T-helper 2 cell (primary cell): ENCODE data around the gene CNTN5.

ENCODE experiments used
- DNase-seq, 5 experiments: peaks; one replicate each; pipeline versions ENCODE4 v3.0.0 to v3.0.0-alpha.2; 2012 to 2022

The CNTN5 gene

DNA sequence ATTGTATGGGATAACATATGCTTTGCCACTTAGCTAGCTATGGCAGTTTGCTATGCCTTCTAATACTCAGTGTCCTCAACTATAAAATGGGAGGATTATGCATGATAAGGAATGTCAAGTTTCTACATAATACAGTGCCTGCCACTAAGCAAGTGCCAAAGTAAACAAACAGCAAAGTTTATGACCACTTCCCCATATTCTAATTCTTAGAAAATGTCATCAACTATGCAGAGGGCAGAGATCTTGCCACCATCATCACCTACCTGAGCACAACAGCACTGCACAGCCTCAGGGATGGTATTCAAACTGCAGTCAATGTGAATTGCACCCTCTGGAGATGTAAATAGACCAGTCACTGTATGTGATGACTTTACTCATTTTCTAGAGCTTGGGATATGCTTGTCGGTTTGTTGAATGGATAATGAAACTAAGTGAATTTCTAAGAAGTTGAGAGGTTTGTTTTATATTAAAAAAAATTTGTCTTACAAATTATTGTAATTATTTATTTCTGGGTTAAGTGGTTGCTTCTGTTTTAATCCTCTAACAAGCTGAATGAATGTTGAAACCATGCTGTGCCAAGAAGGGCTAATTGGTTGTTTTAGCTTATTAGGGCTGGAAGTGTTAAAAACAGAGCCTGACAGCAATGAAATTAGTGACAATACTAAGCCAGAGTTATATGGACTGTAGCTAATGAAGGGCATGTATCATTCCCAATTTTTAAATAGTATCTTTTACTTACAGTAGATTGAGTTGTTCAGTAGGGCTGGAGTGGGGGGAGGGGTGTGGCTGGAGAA lies 398.4 kb downstream of the CNTN5 start:
- no peak for DNase-seq

GRCh38 chr11:99419991-99420390 lies 399.2 kb downstream of the CNTN5 start:
- no peak for DNase-seq

GRCh38 chr11:99422581-99423427 lies 402.1 kb downstream of the CNTN5 start:
- no peak for DNase-seq

DNA sequence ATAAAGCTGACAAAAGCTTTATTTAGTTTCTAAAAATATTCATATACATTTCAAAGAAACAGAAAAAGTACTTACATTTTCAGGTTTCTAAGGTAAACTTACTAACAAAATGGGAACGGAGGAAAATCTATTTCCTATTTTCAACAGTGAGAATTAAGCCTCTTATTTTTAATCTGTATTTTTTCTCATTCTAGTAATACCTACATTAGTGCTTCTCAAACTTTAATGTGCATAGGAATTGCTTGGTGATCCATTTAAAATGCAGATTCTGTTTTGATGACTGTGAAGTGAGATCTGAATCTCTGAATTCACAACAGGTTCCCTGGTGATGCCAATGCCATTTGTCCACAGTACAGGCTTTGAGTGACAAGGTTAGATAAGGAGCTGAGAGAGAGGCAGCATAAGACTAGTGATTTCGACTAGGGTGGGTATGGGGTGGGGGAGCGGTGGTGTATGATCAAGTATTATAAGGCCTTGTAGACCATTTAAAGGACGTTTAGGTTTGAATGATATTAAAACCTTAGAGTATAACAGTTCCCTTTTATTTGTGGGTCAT lies 402.8 kb downstream of the CNTN5 start:
- DNase-seq = no peak

- DNase-seq = no peak
Observed at GRCh38 chr11:99424313-99425084, 403.8 kb downstream of the CNTN5 start.

- no peak for DNase-seq
Observed at GRCh38 chr11:99425596-99425995, 404.8 kb downstream of the CNTN5 start.

DNA sequence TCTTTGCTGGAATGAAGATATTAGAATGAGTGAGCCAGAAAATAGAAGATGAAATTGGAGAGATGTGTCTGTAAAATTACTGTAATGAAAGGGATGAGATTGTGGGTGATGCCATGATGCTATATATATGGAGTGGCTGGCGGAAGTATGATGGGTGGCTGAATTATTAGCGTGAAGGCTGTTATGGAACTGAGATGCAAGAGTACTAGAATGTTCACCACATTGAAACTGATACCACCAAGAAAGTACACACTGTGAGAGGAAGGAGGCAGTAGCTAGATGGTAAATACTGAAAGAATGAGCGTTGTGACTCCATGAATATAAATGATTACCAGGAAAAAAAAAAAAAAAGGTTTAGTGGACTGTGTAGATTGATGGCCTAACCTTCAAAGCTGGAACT lies 411.9 kb downstream of the CNTN5 start:
- DNase-seq = no peak

DNA sequence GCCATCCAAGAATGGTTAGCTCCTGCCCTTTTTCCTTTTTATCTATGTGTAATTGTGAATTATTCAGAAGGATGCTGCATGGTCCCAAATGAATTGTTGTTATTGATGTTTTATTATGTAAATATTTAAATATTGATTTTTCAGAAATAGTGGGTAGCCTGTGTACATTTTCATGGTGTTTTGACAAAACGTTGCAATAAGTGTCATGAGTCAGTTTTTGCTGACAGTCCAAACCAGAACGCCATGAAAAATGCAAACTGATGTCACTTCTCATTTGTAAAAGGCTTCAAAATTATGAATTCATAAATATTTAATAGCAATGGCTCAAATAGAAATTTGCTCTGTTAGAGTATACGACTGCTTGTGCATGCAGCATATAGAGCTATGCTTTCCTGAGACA lies 422.5 kb downstream of the CNTN5 start:
- DNase-seq = no peak

DNA sequence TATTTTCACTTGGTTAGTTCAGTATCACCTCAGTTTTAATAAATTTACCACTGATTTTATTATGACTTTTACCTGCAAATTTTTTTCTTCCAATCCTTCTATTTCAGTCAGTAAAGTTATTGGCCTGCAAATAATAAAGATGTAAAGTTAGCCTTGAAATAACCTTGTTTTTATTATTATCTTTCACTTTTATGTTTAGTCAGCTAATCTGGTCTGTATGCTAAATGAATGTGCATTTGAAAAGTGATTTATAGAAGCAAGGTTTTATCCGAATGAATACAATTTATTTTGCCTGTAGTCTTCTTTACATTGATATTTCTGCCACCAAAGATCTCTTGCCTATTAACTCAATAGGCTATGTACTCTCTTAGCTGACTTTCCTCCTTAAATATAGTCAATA lies 425.7 kb downstream of the CNTN5 start:
- DNase-seq = no peak

DNA sequence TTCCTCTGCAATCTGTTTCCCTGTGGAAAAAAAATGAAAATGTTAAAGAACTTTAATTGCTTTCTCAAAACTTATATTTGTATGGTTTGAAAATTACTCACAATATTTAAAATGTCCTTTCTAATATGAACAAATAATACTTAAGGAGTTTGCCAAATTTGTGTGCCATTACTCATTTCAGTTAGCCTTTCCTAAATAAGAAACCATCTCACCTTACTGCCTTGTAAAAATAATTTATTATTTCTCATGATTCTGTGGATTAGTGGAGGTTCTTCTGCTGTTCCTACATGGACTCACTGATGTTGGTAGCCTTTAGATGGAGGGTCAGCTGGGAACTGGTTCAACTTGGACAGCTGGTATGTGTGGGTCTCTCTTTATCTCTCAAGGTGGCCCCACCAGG lies 428.6 kb downstream of the CNTN5 start:
- DNase-seq = no peak

DNA sequence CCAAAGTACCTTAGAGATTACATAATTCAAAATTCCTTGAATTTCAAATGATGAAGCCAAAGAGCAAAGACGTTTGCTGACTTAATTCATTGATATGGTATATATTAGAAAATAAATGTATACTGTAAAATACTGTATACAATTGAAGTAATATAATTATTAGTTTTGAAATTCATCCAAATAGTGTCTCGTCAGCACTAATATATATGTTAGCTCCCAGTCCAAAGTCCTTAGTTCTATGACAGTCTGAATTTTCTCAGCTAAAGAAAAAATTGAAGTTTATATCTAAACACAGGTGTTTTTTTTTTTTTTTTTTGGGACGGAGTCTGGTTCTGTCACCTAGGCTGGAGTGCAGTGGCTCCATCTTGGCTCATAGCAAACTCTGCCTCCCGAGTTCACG lies 431.3 kb downstream of the CNTN5 start:
- no peak for DNase-seq

DNA sequence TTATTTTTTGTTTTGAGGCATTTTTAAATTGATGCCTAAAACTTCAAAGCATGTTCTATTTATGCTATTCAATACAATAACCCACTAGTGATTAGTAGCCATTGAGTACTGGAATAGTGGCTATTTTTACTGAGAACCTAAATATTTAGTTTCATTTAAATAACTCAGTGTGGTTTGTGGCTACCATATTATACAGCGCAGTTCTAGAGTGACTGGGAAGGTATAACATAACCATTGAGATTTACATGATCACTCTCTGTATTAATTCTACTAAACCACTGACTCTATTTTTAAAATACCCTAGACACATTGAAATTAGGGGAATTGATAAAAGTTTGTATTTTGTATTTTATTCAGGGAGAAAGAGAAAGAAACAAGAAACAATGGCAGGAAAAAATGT lies 441.2 kb downstream of the CNTN5 start:
- DNase-seq = no peak

DNA sequence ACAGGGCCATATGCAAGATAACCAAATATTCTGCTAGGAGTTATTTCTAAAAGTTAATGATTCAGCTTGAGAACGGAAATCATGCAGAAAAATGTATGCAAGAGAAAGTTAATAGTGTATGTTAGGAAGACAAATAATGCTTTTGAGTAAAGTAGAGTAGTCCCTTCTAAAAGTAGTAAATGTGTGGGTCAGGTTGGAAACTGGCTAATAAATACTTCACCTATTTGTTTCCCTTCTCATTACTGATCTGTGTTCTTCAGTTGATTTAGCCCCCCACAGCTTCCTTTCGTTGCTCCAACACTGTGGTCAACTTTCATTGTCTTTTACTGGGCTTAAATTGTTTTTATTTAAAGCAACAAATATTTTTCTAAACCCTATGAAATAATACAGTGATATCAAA lies 444.2 kb downstream of the CNTN5 start:
- DNase-seq = no peak

DNA sequence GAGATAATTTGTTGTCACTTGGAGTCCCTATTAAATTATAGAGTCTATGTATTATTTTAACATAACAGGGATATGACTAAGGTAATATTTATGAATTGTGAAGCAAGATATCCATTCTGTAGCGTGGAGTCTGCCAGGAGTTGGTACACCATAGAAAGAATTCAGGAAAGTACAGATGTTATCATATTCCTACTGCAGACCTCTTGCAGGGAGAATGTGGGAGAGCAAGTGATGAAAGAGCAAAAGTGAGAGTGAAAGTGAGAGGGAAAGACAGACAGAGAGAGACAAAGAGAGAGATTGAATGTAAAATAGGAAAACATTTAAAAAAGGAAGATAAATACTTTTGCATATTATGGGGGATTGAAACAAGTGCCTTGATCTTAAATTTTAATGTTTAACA lies 468.8 kb downstream of the CNTN5 start:
- no peak for DNase-seq

DNA sequence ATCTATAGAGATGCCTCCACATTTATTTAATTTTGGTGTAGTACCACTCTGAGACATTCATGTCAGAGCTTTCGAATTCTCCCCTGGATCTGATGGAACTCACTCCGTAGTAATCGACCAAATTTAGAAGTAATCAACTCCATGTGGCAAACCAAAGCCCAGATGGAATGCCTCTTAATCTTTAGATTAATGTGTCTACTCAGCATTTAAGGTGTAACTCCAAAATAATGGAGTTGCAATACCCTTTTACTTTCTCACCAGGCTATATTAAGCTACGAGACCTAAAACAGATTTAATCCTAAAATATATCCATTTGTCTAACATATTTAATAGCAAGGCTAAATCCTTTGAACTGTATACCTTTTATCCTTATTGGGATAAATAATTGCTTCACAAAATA lies 473.3 kb downstream of the CNTN5 start:
- DNase-seq = no peak

- no peak for DNase-seq
Observed at GRCh38 chr11:99501655-99502054, 480.9 kb downstream of the CNTN5 start.

DNA sequence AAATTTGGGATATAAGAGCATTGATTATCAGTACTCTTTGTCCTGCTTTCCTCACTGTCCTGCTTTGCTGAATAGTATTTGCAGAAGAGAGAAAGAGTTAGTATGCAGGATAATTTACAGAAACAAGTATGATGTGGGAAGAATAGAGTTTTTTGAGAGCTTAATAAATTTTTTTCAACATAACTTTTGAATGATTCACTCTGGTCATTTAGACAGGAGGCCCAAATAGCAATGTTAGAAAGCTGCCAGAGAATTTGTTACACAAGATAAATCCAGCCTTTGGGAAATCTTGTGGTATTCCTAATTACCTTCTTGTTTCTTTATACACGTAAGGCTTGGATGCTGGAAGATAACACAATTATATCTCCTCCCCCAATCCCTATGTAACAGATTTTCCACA lies 484.6 kb downstream of the CNTN5 start:
- DNase-seq = no peak

DNA sequence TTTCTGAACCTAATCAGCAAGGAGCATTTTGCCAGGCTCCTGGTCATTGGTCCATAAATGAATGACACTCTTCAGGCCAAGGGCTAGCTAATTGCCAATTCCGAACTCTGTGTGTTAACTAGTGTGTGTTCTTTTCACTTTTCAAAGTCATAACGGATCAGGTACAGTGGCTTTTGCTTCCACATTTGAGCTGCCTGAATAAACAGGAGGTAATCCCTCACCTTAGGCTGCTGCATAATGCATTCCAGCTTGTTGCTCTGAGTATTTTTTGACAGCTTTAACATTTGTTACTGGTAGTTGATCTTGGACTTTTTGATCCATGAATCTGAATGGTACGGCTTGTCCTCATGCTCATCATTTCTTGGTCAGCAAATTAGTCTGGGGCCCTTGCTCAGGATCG lies 485.1 kb downstream of the CNTN5 start:
- no peak for DNase-seq

GRCh38 chr11:99509863-99510262 lies 489.1 kb downstream of the CNTN5 start:
- DNase-seq = no peak

GRCh38 chr11:99513368-99513767 lies 492.6 kb downstream of the CNTN5 start:
- DNase-seq = no peak

- no peak for DNase-seq
Observed at GRCh38 chr11:99519095-99519494, 498.3 kb downstream of the CNTN5 start.

DNA sequence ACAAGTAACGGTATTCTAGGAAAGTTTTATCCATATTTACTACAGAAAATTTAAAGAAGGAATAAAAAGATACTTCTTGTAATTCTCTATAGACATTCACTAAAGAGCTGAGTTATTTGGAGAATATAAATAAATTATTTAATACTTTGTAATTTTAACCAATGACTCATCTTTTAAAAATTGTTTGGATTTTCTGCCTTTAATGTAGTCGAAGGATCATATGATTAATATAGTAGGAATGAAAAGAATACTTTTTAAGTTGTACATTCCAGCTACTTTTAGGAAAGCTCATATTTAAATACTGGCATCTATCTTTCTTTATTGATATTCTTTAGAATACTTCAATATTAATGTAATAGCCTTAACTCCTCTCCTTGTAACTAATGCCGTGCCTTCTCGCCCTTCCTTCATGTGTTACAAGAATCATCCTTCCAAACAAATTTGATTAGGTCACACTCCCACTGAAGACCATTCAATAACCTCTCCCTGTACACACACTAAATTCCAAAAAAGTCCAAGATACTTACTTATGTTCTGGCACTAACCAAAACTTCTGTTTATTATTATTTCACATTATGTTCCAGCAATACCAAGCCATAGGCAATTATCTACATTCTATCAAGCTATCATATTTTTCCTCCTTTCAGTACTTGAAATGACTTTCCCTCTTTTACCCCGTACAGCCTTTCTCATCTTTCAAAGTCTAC lies 501.9 kb downstream of the CNTN5 start:
- no peak for DNase-seq
